ENCODE measurements around the gene OR51A7.
"Not testable (repeated sequence)": the region's sequence is repeated elsewhere in the genome, so short reads cannot be mapped to it uniquely, and the experiment has no call there.

OR51A7 gene

GRCh38 chr11:4890279-4890678 lies 13.3 kb upstream of the OR51A7 start:
- no peak overlapping the region for H3K9ac ChIP-seq (ENCODE audit: low read depth, low read length)
- no peaks in the 10 kb centered on the region for H3K9me3 ChIP-seq (ENCODE audit: insufficient read depth, low read depth, low read length)
- H3K27ac ChIP-seq (ENCODE audit: low read length): no peak overlapping the region
- no peaks in the 10 kb centered on the region for H3K36me3 ChIP-seq (ENCODE audit: insufficient read depth, low read depth, low read length)
- H3K27me3 ChIP-seq (ENCODE audit: insufficient read depth, low read length): no peaks in the 10 kb centered on the region
- no peaks in the 10 kb centered on the region for H3K4me1 ChIP-seq (ENCODE audit: insufficient read depth, low read length)
- no peak overlapping the region for H3K4me3 ChIP-seq (ENCODE audit: low read length)

GRCh38 chr11:4891996-4892640 lies 11.5 kb upstream of the OR51A7 start:
- no peak overlapping the region for H3K27ac ChIP-seq (ENCODE audit: low read length)
- no peak overlapping the region for H3K9ac ChIP-seq (ENCODE audit: low read depth, low read length)
- no peaks in the 10 kb centered on the region for H3K9me3 ChIP-seq (ENCODE audit: insufficient read depth, low read depth, low read length)
- no peaks in the 10 kb centered on the region for H3K36me3 ChIP-seq (ENCODE audit: insufficient read depth, low read depth, low read length)
- no peaks in the 10 kb centered on the region for H3K27me3 ChIP-seq (ENCODE audit: insufficient read depth, low read length)
- no peak overlapping the region for H3K4me3 ChIP-seq (ENCODE audit: low read length)
- H3K4me1 ChIP-seq (ENCODE audit: insufficient read depth, low read length): no peaks in the 10 kb centered on the region

- H3K9me3 ChIP-seq (ENCODE audit: insufficient read depth, low read depth, low read length): no peaks in the 10 kb centered on the region
- no peaks in the 10 kb centered on the region for H3K36me3 ChIP-seq (ENCODE audit: insufficient read depth, low read depth, low read length)
- H3K4me1 ChIP-seq (ENCODE audit: insufficient read depth, low read length): no peaks in the 10 kb centered on the region
Observed at GRCh38 chr11:4916581-4916980, 13.0 kb downstream of the OR51A7 start.

GRCh38 chr11:4919250-4919649 lies 15.7 kb downstream of the OR51A7 start, which contains the start of gene OR51G2:
Gene OR51G2 (minus strand): TSS chr11:4919350. CDS start chr11:4915663, 3,687 bp downstream.
- no peaks in the 10 kb centered on the region for H3K4me1 ChIP-seq (ENCODE audit: insufficient read depth, low read length)
- no peak within 1 kb of the TSS for H3K4me3 ChIP-seq (ENCODE audit: low read length)
- H3K9me3 ChIP-seq (ENCODE audit: insufficient read depth, low read depth, low read length): no peaks in the 10 kb centered on the region
- H3K36me3 ChIP-seq (ENCODE audit: insufficient read depth, low read depth, low read length): no peaks in the 10 kb centered on the region
- H3K9ac ChIP-seq (ENCODE audit: low read depth, low read length): no peak within 1 kb of the TSS
- no peaks in the 10 kb centered on the region for H3K27me3 ChIP-seq (ENCODE audit: insufficient read depth, low read length)
- H3K27ac ChIP-seq (ENCODE audit: low read length): no peak within 1 kb of the TSS

More at GRCh38 chr11:4916581-4916980, 13.0 kb downstream of the OR51A7 start:
- Histone ChIP-seq H3K4me3 (ENCODE audit: low read length) (no peak overlapping the region), H3K27me3 (ENCODE audit: insufficient read depth, low read length) (no peaks in the 10 kb centered on the region), H3K27ac (ENCODE audit: low read length) (no peak overlapping the region), H3K9ac (ENCODE audit: low read depth, low read length) (no peak overlapping the region)

GRCh38 chr11:4921796-4922195 lies 18.2 kb downstream of the OR51A7 start:
- H3K4me3 ChIP-seq (ENCODE audit: low read length): no peak overlapping the region
- H3K36me3 ChIP-seq (ENCODE audit: insufficient read depth, low read depth, low read length): no peaks in the 10 kb centered on the region
- H3K9me3 ChIP-seq (ENCODE audit: insufficient read depth, low read depth, low read length): no peaks in the 10 kb centered on the region
- no peaks in the 10 kb centered on the region for H3K4me1 ChIP-seq (ENCODE audit: insufficient read depth, low read length)
- no peak overlapping the region for H3K9ac ChIP-seq (ENCODE audit: low read depth, low read length)
- H3K27ac ChIP-seq (ENCODE audit: low read length): no peak overlapping the region
- no peaks in the 10 kb centered on the region for H3K27me3 ChIP-seq (ENCODE audit: insufficient read depth, low read length)

- Histone ChIP-seq H3K27me3 (ENCODE audit: insufficient read depth, low read length) (no peaks in the 10 kb centered on the region), H3K9ac (ENCODE audit: low read depth, low read length) (no peak overlapping the region), H3K36me3 (ENCODE audit: insufficient read depth, low read depth, low read length) (no peaks in the 10 kb centered on the region), H3K4me3 (ENCODE audit: low read length) (no peak overlapping the region), H3K4me1 (ENCODE audit: insufficient read depth, low read length) (no peaks in the 10 kb centered on the region), H3K27ac (ENCODE audit: low read length) (no peak overlapping the region), H3K9me3 (ENCODE audit: insufficient read depth, low read depth, low read length) (no peaks in the 10 kb centered on the region)
Observed at GRCh38 chr11:4922304-4922703, 18.7 kb downstream of the OR51A7 start.

- Histone ChIP-seq H3K4me3 (ENCODE audit: low read length) (no peak within 1 kb of the TSS), H3K9me3 (ENCODE audit: insufficient read depth, low read depth, low read length) (no peaks in the 10 kb centered on the region), H3K9ac (ENCODE audit: low read depth, low read length) (no peak within 1 kb of the TSS), H3K36me3 (ENCODE audit: insufficient read depth, low read depth, low read length) (no peaks in the 10 kb centered on the region), H3K4me1 (ENCODE audit: insufficient read depth, low read length) (no peaks in the 10 kb centered on the region), H3K27ac (ENCODE audit: low read length) (no peak within 1 kb of the TSS), H3K27me3 (ENCODE audit: insufficient read depth, low read length) (no peaks in the 10 kb centered on the region)
Observed at GRCh38 chr11:4924239-4924638, 20.7 kb downstream of the OR51A7 start, which contains the start of gene OR51G1. Gene OR51G1 (minus strand): TSS chr11:4924339. CDS start chr11:4924339, 0 bp downstream.

GRCh38 chr11:4926608-4927007 lies 23.0 kb downstream of the OR51A7 start:
- H3K4me1 ChIP-seq (ENCODE audit: insufficient read depth, low read length): no peaks in the 10 kb centered on the region
- no peaks in the 10 kb centered on the region for H3K27me3 ChIP-seq (ENCODE audit: insufficient read depth, low read length)
- no peak overlapping the region for H3K27ac ChIP-seq (ENCODE audit: low read length)
- H3K4me3 ChIP-seq (ENCODE audit: low read length): no peak overlapping the region
- H3K36me3 ChIP-seq (ENCODE audit: insufficient read depth, low read depth, low read length): no peaks in the 10 kb centered on the region
- no peaks in the 10 kb centered on the region for H3K9me3 ChIP-seq (ENCODE audit: insufficient read depth, low read depth, low read length)
- H3K9ac ChIP-seq (ENCODE audit: low read depth, low read length): no peak overlapping the region

GRCh38 chr11:4932751-4933150 lies 29.2 kb downstream of the OR51A7 start:
- H3K36me3 ChIP-seq (ENCODE audit: insufficient read depth, low read depth, low read length): no peaks in the 10 kb centered on the region
- no peaks in the 10 kb centered on the region for H3K9me3 ChIP-seq (ENCODE audit: insufficient read depth, low read depth, low read length)
- no peak overlapping the region for H3K27ac ChIP-seq (ENCODE audit: low read length)
- H3K4me3 ChIP-seq (ENCODE audit: low read length): no peak overlapping the region
- no peaks in the 10 kb centered on the region for H3K4me1 ChIP-seq (ENCODE audit: insufficient read depth, low read length)
- no peak overlapping the region for H3K9ac ChIP-seq (ENCODE audit: low read depth, low read length)
- no peaks in the 10 kb centered on the region for H3K27me3 ChIP-seq (ENCODE audit: insufficient read depth, low read length)

- H3K27ac ChIP-seq (ENCODE audit: low read length): no peak overlapping the region
Observed at GRCh38 chr11:4936745-4937144, 33.2 kb downstream of the OR51A7 start.

GRCh38 chr11:4947505-4947904 lies 43.9 kb downstream of the OR51A7 start, which contains the start of gene OR51A4:
Gene OR51A4 (minus strand): TSS chr11:4947605. CDS start chr11:4947100, 505 bp downstream.
- Histone ChIP-seq H3K36me3 (ENCODE audit: insufficient read depth, low read depth, low read length) (no peaks in the 10 kb centered on the region), H3K4me1 (ENCODE audit: insufficient read depth, low read length) (no peaks in the 10 kb centered on the region), H3K9me3 (ENCODE audit: insufficient read depth, low read depth, low read length) (no peaks in the 10 kb centered on the region), H3K27ac (ENCODE audit: low read length) (no peak within 1 kb of the TSS), H3K4me3 (ENCODE audit: low read length) (no peak within 1 kb of the TSS), H3K27me3 (ENCODE audit: insufficient read depth, low read length) (no peaks in the 10 kb centered on the region), H3K9ac (ENCODE audit: low read depth, low read length) (no peak within 1 kb of the TSS)

More at GRCh38 chr11:4936745-4937144, 33.2 kb downstream of the OR51A7 start:
- H3K4me3 ChIP-seq (ENCODE audit: low read length): no peak overlapping the region
- no peaks in the 10 kb centered on the region for H3K27me3 ChIP-seq (ENCODE audit: insufficient read depth, low read length)
- H3K36me3 ChIP-seq (ENCODE audit: insufficient read depth, low read depth, low read length): no peaks in the 10 kb centered on the region
- no peaks in the 10 kb centered on the region for H3K9me3 ChIP-seq (ENCODE audit: insufficient read depth, low read depth, low read length)
- H3K9ac ChIP-seq (ENCODE audit: low read depth, low read length): no peak overlapping the region
- no peaks in the 10 kb centered on the region for H3K4me1 ChIP-seq (ENCODE audit: insufficient read depth, low read length)

- not testable (repeated sequence) for H3K27me3 ChIP-seq (ENCODE audit: insufficient read depth, low read length); H3K9me3 ChIP-seq (ENCODE audit: insufficient read depth, low read depth, low read length); H3K27ac ChIP-seq (ENCODE audit: low read length); H3K4me3 ChIP-seq (ENCODE audit: low read length); H3K36me3 ChIP-seq (ENCODE audit: insufficient read depth, low read depth, low read length); H3K9ac ChIP-seq (ENCODE audit: low read depth, low read length); H3K4me1 ChIP-seq (ENCODE audit: insufficient read depth, low read length)
Observed at GRCh38 chr11:4955613-4956012, 52.0 kb downstream of the OR51A7 start, which contains the start of gene OR51A2. Gene OR51A2 (minus strand): TSS chr11:4955713. CDS start chr11:4955713, 0 bp downstream.
